Activated CD4-positive, alpha-beta T cell treated with anti-CD3 and anti-CD28 coated beads, Interleukin-2, amount 50 U/mL, for 4 hours (primary cell): ENCODE measurements around the gene SGPL1.
"Not testable (repeated sequence)": the region's sequence is repeated elsewhere in the genome, so short reads cannot be mapped to it uniquely, and the experiment has no call there.

ENCODE experiments used
- DNase-seq, 2 experiments: peaks; one replicate each; pipeline ENCODE4 v3.0.0-alpha.2; 2020

SGPL1 gene

DNA sequence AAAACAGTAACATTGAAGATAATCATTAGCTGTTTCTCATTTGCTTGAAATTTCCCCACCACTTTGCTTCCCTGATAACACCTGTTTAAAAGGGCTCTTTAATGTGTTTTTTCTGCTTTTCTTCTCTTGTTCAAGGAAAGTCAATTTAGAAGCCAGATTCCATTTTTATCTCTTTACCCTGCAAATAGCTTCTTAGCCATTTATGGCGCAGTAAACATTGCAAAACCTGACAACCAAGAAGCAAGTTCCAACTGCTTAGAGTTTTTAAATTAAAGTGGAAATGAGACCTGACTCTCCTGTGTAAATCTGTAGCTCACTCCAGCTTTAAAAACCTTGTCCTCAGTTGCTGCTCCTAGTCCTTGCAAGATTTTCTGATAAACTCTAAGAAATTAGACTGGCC, 30.1 kb downstream of the SGPL1 start:
- no peak for DNase-seq

DNA sequence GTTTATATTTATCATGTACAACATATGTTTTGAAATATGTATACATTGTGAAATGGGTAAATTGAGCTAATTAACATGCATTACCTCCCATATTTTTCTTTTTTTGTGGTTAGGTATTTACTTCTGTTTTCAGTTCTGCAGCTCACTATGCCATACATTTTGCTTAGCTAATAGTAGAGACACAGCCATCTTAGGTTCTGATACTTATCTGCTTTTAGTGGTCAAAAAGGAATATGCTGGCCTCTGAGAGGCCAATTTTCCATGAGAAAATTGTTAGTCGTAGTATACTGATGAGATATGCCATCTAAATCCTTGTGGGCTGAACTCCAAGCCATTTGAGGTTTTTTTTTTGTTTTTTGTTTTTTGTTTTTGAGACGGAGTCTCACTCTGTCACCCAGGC, 31.0 kb downstream of the SGPL1 start:
- DNase-seq: no peak

DNA sequence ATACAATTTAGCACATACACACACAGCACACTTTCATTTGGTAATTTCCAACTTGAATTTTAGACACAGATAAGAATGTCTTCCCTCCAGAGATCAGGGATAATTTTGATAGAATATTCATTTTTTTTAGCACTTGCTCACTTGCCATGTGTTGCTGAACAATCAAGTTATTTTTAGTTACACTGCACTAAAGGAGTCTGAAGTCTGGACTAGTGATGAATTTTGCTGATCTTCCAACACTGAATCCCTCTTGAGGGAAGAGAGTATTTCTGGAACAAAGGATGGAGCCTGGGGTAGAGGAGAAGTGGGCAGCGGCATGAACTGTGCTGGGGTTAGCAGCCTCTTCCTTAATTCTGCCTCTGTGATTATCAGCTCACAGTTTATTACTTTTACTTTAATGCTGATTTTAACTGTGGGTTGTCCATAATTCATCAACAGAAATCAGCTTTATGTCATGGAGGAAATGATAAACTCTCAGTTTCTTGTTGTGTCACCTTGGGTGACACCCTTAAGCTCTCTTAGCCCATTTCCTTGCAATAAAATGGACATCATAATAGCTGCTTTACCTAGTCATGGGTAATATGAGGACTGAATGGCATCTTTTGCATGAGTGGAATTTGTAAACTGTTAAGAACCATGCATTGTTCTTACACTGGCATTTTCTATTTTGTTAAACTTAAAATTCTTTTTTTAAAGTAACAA, 32.1 kb downstream of the SGPL1 start:
- DNase-seq: no peak

DNA sequence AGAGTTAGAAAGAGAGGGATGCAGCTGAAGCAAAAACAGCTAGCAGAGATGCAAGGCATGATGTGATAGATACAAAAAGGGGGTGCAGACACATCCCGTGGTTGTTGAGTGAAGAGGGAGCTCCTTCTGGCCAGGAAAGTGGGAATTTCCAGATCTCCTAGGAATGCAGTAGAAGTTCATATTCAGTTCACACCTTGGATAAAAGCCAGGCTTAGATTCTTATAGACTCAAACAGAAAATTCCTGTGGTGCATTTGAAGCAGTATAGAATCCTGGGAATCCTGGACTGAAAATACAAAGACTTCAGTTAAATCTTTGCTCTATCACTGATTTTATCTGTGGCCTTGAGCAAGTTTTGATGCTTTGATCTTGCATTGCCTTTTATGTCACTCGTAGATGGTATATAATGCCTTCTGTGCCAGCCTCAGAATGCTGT, 33.9 kb downstream of the SGPL1 start:
- no peak for DNase-seq

DNA sequence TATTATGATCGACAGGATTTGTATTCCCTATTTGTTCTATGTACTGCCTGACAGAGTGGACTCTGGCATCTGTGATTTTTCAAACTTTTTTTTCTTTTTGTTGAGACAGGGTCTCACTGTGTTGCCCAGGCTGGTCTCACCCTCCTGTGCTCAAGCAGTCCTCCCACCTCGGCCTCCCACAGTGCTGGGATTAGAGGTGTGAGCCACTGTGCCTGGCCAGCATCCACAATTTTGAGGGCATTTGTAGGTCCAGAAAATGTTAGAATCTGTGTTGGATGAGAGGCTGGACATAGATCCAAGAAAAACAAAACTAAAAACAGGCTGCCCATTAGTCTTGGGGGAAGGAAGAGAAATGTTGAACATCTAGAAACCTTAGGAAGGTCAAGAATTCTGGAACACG, 34.3 kb downstream of the SGPL1 start:
- DNase-seq: no peak

DNA sequence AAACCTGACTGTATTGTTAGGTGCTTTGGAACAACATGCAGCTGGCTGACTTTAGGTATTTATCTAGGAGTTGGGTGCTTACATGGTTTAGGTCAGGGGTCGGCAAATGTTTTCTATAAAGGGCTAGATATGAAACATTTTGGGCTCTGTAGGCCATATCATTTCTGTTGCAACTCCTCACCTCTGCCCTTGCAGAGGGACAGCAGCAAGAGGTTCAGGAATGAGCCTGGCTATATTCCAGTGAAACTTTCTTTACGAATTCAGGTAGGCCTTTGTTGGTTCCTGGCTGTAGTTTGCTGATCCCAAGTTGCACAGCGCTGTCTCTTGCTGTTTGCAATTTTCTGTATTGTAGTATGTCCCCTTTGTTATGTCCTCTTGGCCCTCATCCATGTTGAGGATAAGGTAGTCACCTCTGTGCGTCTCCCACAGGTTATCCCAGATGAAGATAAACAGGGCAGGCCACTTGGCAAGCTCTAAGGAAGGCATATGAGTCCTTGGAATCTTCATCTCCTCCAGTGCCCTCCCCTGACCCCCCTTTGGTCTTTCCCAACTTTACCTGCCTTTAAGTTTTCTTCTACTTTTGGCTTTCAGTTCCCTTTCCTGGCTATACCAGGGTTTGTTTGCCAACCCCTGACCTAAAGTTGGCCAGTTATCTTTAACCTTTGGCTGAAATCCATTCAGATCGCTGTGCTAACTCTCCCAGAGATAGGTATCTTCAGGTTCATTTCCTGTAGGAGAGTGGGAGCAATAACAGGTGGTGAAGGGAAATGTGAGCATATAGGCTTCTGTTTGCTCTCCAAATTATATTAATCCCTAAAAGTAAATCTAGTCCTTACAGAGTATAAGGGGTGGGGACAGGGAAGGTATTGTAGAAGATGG, 36.1 kb downstream of the SGPL1 start:
- no peak for DNase-seq

DNA sequence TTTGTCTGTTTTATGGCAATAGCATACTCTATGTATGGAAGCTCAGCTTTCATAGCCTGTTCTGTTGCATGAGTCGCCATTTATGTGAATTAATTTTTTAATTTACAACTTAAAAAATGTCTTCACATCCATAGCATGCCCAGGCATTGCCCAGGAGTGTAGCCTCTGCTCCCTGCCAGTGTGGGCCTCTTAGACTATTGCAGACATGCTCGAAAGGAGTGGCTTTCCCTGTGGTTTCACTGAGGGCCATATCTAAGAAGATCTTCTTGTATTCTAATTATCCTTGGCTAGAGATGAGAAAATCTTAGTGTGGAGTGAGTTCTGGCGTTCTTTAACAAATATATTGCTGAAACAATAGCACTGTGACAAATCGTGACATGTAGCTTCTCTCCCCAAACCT, 37.3 kb downstream of the SGPL1 start:
- no peak for DNase-seq

DNA sequence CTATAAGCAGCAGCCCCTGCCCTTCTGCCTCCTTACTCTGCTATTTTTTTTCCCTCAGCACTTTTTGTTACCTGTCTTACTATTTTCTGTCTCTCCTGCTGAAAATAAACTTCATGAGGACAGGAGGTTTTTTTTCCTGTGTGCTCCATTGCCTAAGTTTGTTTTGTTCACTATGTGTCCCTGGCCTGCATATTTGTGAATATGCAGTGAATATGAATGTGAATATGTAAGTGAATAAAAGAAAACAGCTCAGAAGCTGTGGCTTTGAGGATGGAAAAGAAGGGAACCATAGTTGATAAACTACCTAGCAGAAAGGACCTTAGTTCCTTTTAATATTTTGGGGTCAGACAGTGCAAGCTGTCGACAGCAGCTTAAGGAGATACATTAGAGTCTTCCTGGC, 37.7 kb downstream of the SGPL1 start:
- DNase-seq: no peak

DNA sequence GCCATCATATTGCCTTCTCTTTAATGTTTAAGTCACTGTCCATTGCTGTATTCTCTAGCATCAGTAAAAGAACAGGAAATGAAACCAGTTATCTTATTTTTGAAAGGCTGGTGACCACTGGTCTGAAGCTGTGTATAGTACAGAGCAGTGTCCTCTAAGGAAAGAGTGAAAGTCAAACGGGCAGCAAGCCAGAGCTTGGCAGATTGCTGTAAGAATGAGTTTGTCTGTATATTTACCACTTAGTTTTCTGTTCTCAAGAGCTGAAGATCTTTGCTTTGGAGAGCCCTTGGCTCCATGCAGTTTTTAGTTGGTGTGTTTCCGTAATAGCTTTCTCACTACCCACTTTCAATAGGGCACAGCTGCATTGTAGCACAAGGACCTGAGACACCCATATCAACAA, 40.7 kb downstream of the SGPL1 start:
- no peak for DNase-seq

DNA sequence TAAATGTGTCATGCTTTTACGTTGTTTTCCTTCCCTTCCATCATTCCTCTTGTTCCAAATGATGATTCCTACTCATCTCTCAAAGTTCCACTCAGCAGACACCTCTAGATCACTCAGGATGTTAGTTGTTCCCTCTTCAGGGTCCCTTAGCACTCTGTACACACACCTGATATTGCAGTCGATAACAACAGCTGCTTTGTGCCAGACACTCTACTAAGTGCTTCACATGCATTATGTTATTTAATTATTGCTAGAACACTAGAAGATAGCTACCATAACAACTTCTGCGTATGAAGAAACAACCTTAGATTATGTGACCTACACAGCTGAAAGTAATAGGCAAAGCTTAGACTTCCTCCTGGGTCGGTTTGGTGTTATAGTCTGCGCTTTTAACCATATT, 43.0 kb downstream of the SGPL1 start:
- no peak for DNase-seq

DNA sequence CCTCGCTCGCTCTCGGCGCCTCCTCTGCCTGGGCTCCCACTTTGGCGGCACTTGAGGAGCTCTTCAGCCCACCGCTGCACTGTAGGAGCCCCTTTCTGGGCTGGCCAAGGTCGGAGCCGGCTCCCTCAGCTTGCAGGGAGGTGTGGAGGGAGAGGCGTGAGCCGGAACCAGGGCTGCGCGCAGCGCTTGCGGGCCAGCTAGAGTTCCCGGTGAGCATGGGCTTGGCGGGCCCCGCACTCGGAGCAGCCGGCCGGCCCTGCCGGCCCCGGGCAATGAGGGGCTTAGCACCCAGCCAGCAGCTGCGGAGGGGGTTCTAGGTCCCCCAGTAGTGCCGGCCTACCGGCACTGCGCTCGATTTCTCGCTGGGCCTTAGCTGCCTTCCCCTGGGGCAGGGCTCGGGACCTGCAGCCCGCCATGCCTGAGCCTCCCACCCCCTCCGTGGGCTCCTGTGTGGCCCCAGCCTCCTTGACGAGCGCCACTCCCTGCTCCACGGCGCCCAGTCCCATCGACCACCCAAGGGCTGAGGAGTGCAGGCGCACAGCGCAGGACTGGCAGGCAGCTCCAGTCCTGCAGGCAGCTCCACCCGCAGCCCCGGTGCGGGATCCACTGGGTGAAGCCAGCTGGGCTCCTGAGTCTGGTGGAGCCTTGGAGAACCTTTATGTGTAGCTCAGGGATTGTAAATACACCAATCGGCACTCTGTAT, 45.9 kb downstream of the SGPL1 start:
- DNase-seq: not testable (repeated sequence)

DNA sequence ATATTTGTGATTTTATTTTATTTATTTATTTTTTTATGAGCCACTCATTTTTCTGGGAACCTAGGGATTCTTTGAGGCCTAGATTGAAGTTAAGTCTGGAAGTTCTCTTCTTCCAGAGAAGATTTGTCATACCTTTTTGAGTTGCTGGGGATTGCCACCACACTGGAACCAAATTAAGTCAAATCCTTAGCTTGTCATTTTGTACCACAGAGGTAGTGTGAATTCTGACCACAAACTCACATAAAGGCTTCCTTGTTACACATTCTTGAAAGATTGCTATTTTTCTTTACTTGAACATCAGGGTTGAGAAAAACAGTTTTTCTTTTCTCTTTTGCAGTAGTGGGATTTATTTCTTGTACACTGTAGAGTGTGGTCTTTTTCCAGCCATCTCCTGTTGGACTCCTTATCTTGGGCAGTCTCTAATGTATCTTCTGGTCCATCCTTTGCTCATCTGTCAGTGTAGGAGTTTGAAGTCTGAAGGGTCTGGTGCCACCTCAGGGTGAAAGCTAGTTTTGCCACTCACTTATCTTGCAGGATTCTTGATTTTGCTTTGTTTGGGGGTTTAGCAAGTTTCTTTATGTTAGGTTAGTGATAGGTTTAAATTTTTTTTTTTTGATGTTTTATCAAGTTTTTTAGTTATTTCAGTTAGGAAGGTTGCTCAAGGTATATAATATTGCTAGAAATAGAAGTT, 47.9 kb downstream of the SGPL1 start:
- no peak for DNase-seq

DNA sequence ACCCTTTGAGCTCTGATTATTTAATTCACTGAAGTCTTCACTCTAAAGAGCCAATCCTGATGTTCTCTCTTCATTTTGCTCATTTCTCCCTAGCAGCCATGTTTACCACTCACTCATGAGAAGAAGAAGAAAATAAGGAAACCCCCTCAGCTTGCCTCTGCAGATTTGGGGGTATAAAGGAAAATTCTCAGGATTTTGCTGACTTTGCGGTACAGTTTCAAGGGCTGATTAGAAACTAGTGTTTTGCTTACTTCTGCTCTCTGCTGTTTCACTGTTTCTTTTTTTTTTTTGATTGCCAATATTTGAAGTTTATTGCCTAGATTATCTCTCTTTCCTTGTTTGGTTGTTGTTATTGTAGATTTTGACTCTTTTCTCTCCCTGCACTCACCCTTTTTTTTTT, 49.2 kb downstream of the SGPL1 start:
- DNase-seq: no peak

DNA sequence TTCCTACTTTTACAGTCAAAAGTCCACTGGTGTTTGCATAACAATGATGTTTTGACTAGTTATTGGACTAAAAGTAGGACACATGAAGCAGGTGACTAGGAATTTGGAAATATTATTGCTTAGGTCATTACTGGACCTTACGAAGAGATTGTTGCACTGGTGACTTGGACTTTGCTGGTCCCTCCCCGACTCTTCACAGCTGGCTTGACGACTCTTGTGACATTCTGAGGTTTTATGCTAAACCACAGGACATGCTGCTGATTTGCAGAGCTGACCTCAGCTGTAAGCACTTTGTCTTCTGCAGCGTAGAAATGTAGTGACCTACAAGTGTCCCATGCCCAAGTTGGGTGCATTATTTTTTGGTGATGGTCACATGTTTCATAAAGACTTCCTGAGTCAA, 50.7 kb downstream of the SGPL1 start:
- no peak for DNase-seq

DNA sequence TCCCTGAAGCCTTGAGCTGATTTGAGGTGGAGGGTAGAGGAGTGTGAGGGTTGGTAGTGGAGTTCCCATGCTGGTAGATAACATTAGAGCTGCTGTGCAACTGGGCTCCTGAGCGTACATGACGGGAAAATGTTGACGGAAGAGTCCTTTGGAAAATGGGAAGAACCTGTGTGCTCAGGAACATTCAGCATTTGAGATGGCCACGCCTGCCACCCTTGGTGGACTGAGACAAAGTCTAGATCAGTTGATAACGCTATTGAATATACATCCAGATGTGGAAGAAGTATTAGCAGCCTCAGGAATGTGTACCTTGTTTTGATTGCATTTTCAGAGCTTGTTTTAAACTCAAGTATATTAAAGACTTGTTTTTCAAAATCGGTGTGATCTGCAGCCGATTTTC, 56.5 kb downstream of the SGPL1 start:
- DNase-seq: no peak

DNA sequence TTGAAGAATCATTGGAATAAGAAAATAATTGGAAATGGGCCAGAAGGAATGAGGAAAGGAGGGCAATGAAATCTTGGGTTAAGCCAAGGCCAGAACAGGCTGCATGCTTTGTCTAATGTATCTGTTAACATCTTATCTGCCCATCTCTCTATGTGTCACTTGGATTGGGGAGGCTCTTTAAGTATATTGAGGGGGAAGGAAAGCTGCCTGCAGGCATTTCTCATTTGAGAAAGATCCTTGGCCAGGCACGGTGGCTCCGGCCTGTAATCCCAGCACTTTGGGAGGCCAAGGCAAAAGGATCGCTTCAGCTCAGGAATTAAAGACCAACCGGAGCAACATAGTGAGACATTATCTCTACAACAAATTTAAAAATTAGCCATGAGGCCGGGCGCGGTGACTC, 58.3 kb downstream of the SGPL1 start:
- no peak for DNase-seq

DNA sequence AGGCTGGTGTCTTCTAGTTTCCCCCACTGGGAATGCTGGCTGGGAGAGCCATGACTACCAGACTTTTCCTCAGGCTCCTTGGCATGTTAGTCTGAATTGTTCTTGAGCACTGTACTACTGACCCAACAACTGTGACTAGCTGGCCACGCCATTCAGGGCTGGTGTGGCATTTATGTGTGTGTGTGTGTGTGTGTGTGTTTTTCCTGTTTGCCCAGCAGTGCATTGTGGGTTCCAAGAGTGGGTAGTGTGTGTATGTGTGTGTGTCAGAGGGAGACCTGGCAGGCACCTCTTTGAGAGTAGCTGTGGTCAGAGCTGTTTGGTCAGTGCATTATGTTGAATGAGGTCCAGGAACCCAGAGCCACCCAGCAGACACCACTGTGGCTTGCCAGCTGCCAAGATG, 63.5 kb downstream of the SGPL1 start:
- no peak for DNase-seq

DNA sequence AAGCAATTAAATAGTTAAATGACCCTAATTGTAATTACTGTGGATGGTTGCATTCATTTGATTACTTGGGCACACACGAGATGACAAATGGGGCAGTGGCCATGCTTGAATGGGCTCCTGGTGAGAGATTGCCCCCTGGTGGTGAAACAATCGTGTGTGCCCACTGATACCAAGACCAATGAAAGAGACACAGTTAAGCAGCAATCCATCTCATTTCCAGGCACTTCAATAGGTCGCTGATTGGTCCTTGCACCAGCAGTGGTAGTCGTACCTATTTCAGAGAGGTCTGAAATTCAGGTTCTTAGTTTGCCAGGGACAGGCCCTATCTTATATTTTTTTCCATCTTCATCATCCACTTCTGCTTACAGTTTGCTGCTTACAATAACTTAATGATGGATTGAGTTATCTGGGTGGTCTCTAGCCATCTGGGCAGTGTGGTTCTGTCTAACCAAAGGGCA, 64.4 kb downstream of the SGPL1 start:
- peak; percentile 70 for DNase-seq

DNA sequence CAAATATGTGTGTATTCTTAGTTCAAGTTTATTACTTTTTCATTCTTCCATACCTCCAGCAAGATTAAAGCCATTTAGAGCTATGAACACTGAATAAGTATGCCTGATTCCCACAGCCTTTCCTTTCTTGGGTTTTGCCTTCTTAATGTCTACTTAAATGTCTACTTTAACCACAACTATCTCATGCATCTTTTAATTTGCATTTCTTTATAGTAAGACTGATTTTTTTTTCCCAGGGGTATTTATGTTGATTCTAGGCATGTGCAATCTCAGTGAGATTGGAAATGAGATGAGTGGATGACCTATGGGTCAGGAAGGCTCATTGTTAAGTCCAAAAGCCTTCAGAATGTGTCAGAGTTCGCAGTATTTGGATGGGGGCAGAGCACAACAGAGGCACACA, 69.0 kb downstream of the SGPL1 start:
- DNase-seq: no peak

DNA sequence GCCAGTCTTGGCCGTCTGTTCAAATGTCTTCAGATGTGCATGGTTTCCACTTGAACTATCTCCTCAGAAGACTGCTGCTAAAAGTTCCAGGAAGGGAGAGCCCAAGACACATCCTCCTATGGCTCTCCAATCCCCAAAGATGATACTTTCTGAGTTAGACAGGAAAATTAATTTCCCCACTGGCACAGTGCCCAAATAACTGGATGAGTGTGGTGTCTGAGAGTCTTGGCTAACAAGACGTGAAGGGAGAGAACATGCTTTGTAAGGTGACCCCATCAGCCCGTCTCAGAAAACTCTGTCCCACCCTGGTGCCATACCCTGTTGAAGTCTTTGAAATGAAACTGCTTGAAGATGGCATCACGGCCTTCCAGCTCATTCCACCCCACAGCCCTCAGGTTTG, 69.7 kb downstream of the SGPL1 start:
- DNase-seq: no peak

DNA sequence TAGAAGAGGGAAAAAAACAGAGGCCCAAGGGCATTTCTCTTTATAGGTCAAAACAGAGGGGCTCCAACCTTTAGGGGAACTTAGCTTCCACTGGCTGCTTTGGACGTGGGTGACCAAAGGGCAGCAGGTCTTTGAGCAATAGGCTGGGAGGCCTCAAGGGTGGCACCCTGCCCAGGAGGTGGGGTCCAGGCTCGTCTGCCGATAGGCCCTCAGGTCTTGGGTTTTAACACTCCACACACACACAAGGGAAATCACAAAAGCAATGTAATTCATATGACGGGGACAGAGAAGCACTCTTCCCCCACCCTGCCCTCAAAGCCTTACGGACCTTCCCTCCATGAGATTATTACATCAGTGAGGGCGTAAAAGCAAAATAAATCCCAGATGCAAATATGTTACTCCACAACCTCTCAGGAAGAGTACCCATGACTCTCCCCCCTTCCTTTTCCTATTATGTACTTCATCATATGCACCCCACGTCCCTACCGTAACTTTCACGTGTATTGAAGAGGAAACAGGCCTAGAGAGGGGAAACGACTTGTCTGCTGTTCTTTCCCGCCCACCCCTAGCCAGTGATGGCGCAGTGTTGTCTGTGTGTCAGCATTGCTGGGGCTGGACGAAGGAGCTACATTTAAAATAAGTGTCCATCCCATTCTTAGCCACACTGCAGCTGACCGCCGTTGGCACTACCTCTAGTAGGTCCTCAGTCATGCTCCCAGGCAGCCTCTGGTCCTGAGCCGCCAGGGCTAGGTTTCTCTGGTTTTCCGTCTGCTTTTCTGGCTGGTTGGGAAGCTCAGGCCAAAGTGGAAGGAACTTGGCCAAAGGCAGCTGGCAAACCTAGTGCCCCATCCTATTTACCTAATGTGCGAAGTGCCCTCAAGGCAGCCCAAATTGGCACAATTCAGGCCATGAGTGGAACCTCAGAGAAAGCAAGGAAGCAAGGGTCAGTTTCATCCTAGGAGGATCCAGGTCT, 70.5 kb downstream of the SGPL1 start:
- DNase-seq: no peak
